Ovary (tissue), 3 donors: Measurements from ENCODE around the gene CCNJL.

Experiments
- EP300 ChIP-seq: sonication (generic); formaldehyde crosslinking; IDR thresholded peaks from one replicate; pipeline ENCODE4 v1.6.1; 2017; ENCODE audit warnings: antibody characterized with exemption
- POLR2A ChIP-seq: fragments of 450-650 bp; IDR thresholded peaks from one replicate; pipeline ENCODE4 v1.6.1; 2017; ENCODE audit warnings: antibody characterized with exemption, mild to moderate bottlenecking, moderate library complexity
- TF ChIP-seq, protein P1 (sequence below), 3 donors: fragments of 450-650 bp in 2 of 3; fragments of 200-600 bp in 1 of 3; IDR thresholded peaks; one replicate each; pipeline versions ENCODE4 v1.5.1 to v1.8.0; 2016 to 2022; ENCODE audit warnings: antibody characterized with exemption in 3 of 3, mild to moderate bottlenecking in 1 of 3
- donor health status: DM: no; HTN: no; CAD: no.

DNA sequence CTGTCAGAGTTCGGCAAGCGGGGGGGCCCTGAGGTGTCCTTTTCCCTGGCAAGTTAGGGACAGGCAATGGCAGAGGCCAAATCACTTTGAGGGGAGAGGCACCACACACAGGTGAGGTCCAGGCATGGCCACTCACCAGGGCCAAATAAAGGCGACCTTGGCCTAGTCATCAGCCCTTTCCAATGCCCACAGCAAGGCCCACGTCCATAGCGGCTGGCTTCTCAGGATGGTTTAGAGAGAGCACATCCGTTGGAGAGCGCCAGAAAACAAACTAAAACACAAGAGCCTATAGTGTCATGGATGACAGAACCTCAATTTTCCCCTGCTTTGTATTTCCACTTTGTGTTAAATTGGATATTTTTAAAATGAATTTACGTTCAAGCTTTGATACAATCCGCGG lies 7.0 kb downstream of the CCNJL start:
- TF ChIP-seq, protein P1, sequence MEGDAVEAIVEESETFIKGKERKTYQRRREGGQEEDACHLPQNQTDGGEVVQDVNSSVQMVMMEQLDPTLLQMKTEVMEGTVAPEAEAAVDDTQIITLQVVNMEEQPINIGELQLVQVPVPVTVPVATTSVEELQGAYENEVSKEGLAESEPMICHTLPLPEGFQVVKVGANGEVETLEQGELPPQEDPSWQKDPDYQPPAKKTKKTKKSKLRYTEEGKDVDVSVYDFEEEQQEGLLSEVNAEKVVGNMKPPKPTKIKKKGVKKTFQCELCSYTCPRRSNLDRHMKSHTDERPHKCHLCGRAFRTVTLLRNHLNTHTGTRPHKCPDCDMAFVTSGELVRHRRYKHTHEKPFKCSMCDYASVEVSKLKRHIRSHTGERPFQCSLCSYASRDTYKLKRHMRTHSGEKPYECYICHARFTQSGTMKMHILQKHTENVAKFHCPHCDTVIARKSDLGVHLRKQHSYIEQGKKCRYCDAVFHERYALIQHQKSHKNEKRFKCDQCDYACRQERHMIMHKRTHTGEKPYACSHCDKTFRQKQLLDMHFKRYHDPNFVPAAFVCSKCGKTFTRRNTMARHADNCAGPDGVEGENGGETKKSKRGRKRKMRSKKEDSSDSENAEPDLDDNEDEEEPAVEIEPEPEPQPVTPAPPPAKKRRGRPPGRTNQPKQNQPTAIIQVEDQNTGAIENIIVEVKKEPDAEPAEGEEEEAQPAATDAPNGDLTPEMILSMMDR (IDR thresholded peaks at IDR 0.05), result no peak
- TF ChIP-seq POLR2A (no peak), EP300 (no peak)
